ENCODE results near the gene ATP4A. TPM values are rescaled to one million over a fixed set of nuclear protein-coding genes. Genes with fewer than 3 reads are reported as not detected.

The ATP4A gene
- total RNA-seq, 4 donors from 2014 or later, result not detected

- intact Hi-C loops (cut with DNase I; ENCODE audit: low total_unique reads), result no loop called here
Measured at GRCh38 chr19:35559281-35559659, 4.2 kb downstream of the ATP4A start.

GRCh38 chr19:35558400-35559280, 4.8 kb downstream of the ATP4A start:
- intact Hi-C loops (cut with DNase I; ENCODE audit: low total_unique reads) (no loop called here), in situ Hi-C loops (cut with MboI; ENCODE audit: low sequenced_read_pairs in 4 of 4) (no loop called here)
- Histone ChIP-seq H3K27ac (no peak overlapping the region), H3K4me1 (peaks cover 0 to 9% of the 10 kb centered on the region in 2 donors), H3K9me3 (no peaks in the 10 kb centered on the region), H3K27me3 (peaks cover 19 to 29% (median 28%) of the 10 kb centered on the region in 3 donors), H3K4me3 (peak overlapping the region; percentile 37 to 52 (median 48)), H3K36me3 (no peaks in the 10 kb centered on the region)
- no peak for ATAC-seq
- TF ChIP-seq CTCF (IDR thresholded peaks at IDR 0.05 in 4 of 5, conservative IDR thresholded peaks at IDR 0.05 in 1 of 5) (no peak), POLR2A (IDR thresholded peaks at IDR 0.05) (no peak)
- no peak for DNase-seq

More at GRCh38 chr19:35559281-35559659, 4.2 kb downstream of the ATP4A start:
- H3K27me3 ChIP-seq, result peaks cover 19 to 30% (median 28%) of the 10 kb centered on the region in 3 donors
- no peak overlapping the region for H3K4me3 ChIP-seq
- no peaks in the 10 kb centered on the region for H3K36me3 ChIP-seq
- H3K27ac ChIP-seq, result no peak overlapping the region
- no peak for DNase-seq
- no peaks in the 10 kb centered on the region for H3K9me3 ChIP-seq
- in situ Hi-C loops (cut with MboI; ENCODE audit: low sequenced_read_pairs in 4 of 4), result no loop called here
- TF ChIP-seq POLR2A (IDR thresholded peaks at IDR 0.05) (no peak), CTCF (IDR thresholded peaks at IDR 0.05 in 4 of 5, conservative IDR thresholded peaks at IDR 0.05 in 1 of 5) (no peak)
- H3K4me1 ChIP-seq, result peaks cover 0 to 9% of the 10 kb centered on the region in 2 donors
- no peak for ATAC-seq

- no peaks in the 10 kb centered on the region for H3K36me3 ChIP-seq
- in situ Hi-C loops (cut with MboI; ENCODE audit: low sequenced_read_pairs in 4 of 4), result no loop called here
- H3K4me3 ChIP-seq, result peak overlapping the region; percentile 37 to 52 (median 48)
- DNase-seq, result peak in 1 of 2 donors; percentile 34
- no peaks in the 10 kb centered on the region for H3K9me3 ChIP-seq
- peaks cover 19 to 28% (median 23%) of the 10 kb centered on the region in 3 donors for H3K27me3 ChIP-seq
- TF ChIP-seq CTCF (IDR thresholded peaks at IDR 0.05 in 4 of 5, conservative IDR thresholded peaks at IDR 0.05 in 1 of 5), result no peak
- peaks cover 0 to 9% of the 10 kb centered on the region in 2 donors for H3K4me1 ChIP-seq
- ATAC-seq, result peak; percentile 60 to 70
- H3K27ac ChIP-seq, result no peak overlapping the region
- intact Hi-C loops (cut with DNase I; ENCODE audit: low total_unique reads), result no loop called here
Measured at GRCh38 chr19:35557539-35558399, 5.7 kb downstream of the ATP4A start.

- in situ Hi-C loops (cut with MboI; ENCODE audit: low sequenced_read_pairs in 4 of 4), result no loop called here
- no peak for ATAC-seq
Measured at GRCh38 chr19:35556846-35557538, 6.5 kb downstream of the ATP4A start.

More at GRCh38 chr19:35556846-35557538, 6.5 kb downstream of the ATP4A start:
- H3K27ac ChIP-seq, result no peak overlapping the region
- no peaks in the 10 kb centered on the region for H3K36me3 ChIP-seq
- intact Hi-C loops (cut with DNase I; ENCODE audit: low total_unique reads), result no loop called here
- H3K9me3 ChIP-seq, result no peaks in the 10 kb centered on the region
- no peak for TF ChIP-seq CTCF (IDR thresholded peaks at IDR 0.05 in 4 of 5, conservative IDR thresholded peaks at IDR 0.05 in 1 of 5)
- TF ChIP-seq POLR2A (IDR thresholded peaks at IDR 0.05), result no peak
- H3K27me3 ChIP-seq, result peaks cover 19 to 28% (median 23%) of the 10 kb centered on the region in 3 donors
- peaks cover 0 to 9% of the 10 kb centered on the region in 2 donors for H3K4me1 ChIP-seq
- no peak for DNase-seq
- H3K4me3 ChIP-seq, result no peak overlapping the region

Data from gastrocnemius medialis (tissue), 4 donors.